LoVo (cell line): Measurements from ENCODE around the gene SSC5D.
"Not testable (repeated sequence)": the region's sequence is repeated elsewhere in the genome, so short reads cannot be mapped to it uniquely, and the experiment has no call there.

Experiments used
- DNase-seq: peaks from one replicate; pipeline ENCODE4 v3.0.0-alpha.2; 2016; ENCODE audit warnings: low spot score

Gene SSC5D

GRCh38 chr19:55486971-55487923, 989 bp upstream of the SSC5D start:
- no peak for DNase-seq

GRCh38 chr19:55488986-55489710, 912 bp downstream of the SSC5D start:
- DNase-seq, result no peak

- no peak for DNase-seq
Observed at GRCh38 chr19:55489711-55490477, 1.7 kb downstream of the SSC5D start.

- DNase-seq, result no peak
Observed at GRCh38 chr19:55490478-55491432, 2.5 kb downstream of the SSC5D start.

GRCh38 chr19:55491546-55492360, 3.5 kb downstream of the SSC5D start:
- no peak for DNase-seq

- DNase-seq, result no peak
Observed at GRCh38 chr19:55492362-55492944, 4.2 kb downstream of the SSC5D start.

GRCh38 chr19:55493052-55493644, 4.9 kb downstream of the SSC5D start:
- no peak for DNase-seq

- no peak for DNase-seq
Observed at GRCh38 chr19:55493645-55494171, 5.5 kb downstream of the SSC5D start.

- DNase-seq, result no peak
Observed at GRCh38 chr19:55494172-55494761, 6.0 kb downstream of the SSC5D start.

- DNase-seq, result no peak
Observed at GRCh38 chr19:55495646-55496349, 7.6 kb downstream of the SSC5D start.

GRCh38 chr19:55496820-55497219, 8.6 kb downstream of the SSC5D start:
- DNase-seq, result not testable (repeated sequence)

GRCh38 chr19:55497763-55498162, 9.5 kb downstream of the SSC5D start:
- DNase-seq, result no peak

- no peak for DNase-seq
Observed at GRCh38 chr19:55498246-55498840, 10.1 kb downstream of the SSC5D start.

GRCh38 chr19:55500368-55500952, 12.2 kb downstream of the SSC5D start:
- DNase-seq, result no peak

GRCh38 chr19:55502197-55502952, 14.1 kb downstream of the SSC5D start:
- DNase-seq, result no peak

- DNase-seq, result no peak
Observed at GRCh38 chr19:55503157-55503501, 14.9 kb downstream of the SSC5D start.
